GM18507 (cell line): ENCODE measurements around the gene ZNF385D.

Source experiments
- DNase-seq: peaks from one replicate; pipeline ENCODE4 v3.0.0; 2011; ENCODE audit warnings: low read depth; ENCODE audit not compliant: insufficient read length; ENCODE audit errors: extremely low spot score
- FAIRE-seq: peaks from 2 replicates; lab custom pipeline; 2011; peaks lifted over from hg19 to GRCh38; lab: Jason Lieb, UNC

The ZNF385D gene

DNA sequence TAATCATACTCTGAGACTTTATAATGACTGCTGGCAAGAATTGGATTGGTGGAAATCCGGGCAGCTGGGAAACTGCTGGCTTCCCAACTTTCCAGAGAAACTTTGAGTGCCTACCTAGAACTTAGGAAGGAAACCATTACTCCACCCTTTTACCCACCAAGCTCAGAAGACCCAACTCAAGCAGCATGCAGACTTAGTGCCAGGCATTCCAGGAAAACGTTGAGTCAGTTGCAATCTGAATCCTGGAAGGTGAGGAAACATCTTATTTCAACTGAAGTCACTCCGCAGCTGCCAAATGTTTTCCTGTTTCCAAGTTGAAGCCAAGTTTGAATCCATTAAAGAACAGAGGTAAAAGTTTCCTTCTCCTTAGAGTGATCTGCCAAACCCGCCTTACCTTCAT lies 126.5 kb downstream of the ZNF385D start:
- FAIRE-seq (no peak), DNase-seq (no peak)

- FAIRE-seq: no peak
- DNase-seq: no peak
Observed at GRCh38 chr3:21621181-21621651, 129.8 kb downstream of the ZNF385D start.

- DNase-seq (no peak), FAIRE-seq (no peak)
Observed at GRCh38 chr3:21620511-21621155, 130.4 kb downstream of the ZNF385D start.

- FAIRE-seq (no peak), DNase-seq (no peak)
Observed at GRCh38 chr3:21618695-21619094, 132.3 kb downstream of the ZNF385D start.

DNA sequence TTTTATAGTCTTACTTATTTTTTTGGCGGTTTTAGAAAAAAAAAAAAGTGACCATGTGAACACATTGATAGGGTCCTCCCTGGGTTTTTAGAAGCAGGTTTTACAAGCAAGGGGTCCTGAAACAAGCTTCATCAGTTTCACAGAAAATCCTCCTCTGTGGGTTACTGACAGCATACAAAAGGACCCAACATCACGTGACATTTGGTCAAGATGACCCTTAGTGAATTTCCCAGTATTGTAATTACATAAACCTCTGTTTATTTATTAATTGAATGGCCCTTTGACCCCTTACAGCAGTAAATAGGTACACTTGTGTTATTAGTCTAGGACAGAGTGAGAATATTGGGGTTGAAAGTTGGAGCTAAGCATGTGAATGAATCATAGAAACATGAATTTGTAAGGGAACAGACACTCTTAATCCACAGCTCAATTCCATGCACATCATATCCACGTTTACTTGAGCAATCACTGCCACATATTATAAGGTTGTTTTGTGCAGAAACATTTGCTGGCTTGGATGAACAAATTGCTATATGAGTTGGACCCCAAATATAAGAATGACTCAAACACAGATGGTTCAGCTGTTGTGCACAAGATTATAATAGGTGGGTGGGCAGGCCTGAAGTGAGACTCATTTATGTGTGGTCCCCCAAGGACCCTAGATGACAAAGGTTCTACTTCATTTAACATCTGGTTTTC lies 137.5 kb downstream of the ZNF385D start:
- FAIRE-seq (no peak), DNase-seq (no peak)

GRCh38 chr3:21601178-21601577 lies 149.8 kb downstream of the ZNF385D start:
- no peak for DNase-seq
- FAIRE-seq: no peak

DNA sequence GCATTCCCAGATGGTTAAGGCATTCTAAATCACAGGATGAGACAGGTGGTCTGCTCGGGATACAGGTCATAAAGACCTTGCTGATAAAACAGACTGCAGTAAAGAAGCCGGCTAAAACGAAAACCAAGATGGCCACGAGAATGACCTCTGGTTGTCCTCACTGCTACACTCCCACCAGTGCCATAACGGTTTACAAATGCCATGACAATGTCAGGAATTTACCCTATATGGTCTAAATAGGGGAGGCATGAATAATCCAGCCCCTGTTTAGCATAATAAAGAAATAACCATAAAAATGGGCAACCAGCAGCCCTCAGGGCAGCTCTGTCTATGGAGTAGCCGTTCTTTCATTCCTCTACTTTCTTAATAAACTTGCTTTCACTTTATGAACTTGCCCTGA lies 151.1 kb downstream of the ZNF385D start:
- DNase-seq (no peak), FAIRE-seq (no peak)

DNA sequence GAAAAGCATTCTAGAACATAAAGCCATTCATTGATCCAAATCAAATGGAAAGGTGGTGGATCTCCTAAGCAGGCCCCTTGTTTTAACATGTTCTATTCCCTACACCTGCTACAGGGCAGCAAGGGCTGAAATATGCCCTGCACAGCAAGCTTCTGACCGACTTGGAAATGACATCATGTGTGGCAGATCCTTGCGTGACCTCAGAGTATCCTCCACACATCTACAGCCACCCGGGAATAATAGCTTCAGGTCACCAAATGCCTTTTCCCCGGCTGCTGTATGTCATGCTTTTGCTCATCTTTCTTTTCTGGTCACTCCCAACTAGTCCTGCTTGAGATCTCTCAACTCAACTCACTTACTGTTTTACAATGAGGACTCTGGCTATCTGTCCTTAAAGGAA lies 158.2 kb downstream of the ZNF385D start:
- DNase-seq: no peak
- FAIRE-seq: no peak

- DNase-seq (no peak), FAIRE-seq (no peak)
Observed at GRCh38 chr3:21587894-21588293, 163.1 kb downstream of the ZNF385D start.

DNA sequence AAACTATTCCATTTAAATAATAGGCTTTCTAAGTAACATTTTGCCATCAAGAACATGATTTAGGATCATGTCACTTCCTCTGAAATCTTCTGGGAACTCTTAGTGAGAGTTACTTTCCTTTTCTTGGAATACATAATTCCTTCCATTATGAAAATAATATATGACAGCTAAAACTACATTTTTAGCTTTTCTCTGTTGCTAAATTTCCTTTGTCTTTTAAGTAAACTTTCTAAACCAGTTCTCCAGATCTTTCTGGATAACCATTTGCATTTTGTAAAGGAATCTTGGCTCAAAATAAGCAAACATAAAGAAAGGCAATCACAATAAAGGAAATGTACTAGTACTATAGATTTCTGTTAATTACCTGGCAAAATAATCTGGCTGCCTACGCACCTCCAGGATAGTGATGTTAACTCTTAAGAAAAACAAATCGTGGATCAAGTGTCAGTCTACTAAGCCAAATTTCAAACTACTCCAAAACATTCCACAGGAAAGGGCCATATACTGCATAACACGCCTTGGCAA lies 165.7 kb downstream of the ZNF385D start:
- FAIRE-seq (no peak), DNase-seq (no peak)

DNA sequence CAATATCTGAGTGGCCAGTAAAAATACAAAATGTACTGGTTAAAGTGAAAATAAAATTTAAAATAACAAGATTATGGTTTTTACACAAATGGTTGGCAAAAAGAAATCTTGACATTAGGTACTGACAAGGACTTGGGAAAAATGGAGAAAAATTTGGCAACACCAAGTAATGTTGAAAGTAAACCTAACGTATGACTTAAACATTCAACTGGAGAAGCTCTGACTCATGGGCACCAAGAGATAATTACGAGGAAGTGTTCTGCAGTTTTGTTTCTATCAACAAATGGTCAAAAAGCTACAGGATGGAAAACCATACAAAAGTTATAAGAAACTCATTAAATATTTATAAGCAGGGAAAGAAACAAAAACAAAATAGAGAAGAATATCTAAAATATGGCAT lies 177.7 kb downstream of the ZNF385D start:
- DNase-seq (no peak), FAIRE-seq (no peak)

DNA sequence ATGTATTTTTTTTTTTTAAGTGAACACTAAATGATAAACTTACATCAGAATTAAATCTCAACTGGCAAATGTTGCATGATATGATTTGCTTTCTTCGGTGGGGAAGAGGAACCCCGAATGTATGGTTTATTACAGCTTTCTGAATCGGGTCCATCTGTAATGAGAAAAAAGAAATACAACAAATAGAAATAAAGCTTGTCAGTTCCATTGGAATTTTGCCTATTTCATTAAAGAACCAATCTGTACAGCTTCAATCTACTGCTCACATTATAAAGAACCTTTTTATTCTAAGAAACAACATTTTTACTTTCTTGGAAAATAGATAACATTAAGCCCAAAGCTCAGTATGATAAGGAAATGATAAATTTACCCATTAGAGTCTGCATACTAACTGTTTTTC lies 186.5 kb downstream of the ZNF385D start:
- no peak for FAIRE-seq
- no peak for DNase-seq

DNA sequence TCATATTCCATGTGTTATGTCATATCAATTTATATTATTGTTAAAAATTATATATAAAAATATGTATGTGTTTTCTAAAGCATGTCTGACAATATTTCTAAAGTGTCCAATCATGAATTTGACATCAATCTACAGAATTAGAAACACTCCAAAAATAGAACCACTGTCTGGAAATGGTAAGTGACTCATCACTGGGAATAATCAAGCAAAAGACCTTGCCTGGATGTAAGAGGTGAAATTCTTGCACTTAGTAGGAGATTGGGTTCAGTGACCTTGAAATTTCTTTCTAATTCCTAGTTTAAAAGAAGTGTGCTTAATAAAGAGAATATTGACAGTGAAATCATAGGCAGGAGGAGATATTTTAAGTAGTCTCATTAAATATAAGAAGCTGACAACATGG lies 188.8 kb downstream of the ZNF385D start:
- DNase-seq: no peak
- no peak for FAIRE-seq

- DNase-seq (no peak), FAIRE-seq (no peak)
Observed at GRCh38 chr3:21561472-21561871, 189.5 kb downstream of the ZNF385D start.

DNA sequence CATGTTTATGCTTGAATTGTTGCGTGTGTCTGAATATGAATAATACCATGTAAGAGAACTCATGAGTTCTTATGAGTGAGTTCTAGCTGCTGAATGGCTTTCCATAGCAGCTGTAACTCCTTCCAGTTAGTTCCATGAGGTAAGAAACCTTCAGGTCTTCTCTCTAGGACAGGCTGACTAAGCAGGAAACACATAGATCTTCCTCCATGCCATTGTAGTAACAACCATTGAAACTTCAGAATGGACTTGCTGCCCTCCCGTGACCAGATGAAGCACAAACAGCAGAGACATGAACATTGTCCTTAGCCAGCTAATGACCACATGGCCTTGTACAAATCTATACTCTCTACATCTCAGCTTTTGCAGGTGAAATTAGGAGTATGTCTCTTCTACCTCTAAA lies 200.0 kb downstream of the ZNF385D start:
- DNase-seq (no peak), FAIRE-seq (no peak)

- FAIRE-seq: no peak
- no peak for DNase-seq
Observed at GRCh38 chr3:21544076-21544462, 206.9 kb downstream of the ZNF385D start.

GRCh38 chr3:21543380-21544075 lies 207.5 kb downstream of the ZNF385D start:
- DNase-seq: no peak
- FAIRE-seq: no peak

- FAIRE-seq: no peak
- DNase-seq: no peak
Observed at GRCh38 chr3:21542656-21543379, 208.2 kb downstream of the ZNF385D start.

DNA sequence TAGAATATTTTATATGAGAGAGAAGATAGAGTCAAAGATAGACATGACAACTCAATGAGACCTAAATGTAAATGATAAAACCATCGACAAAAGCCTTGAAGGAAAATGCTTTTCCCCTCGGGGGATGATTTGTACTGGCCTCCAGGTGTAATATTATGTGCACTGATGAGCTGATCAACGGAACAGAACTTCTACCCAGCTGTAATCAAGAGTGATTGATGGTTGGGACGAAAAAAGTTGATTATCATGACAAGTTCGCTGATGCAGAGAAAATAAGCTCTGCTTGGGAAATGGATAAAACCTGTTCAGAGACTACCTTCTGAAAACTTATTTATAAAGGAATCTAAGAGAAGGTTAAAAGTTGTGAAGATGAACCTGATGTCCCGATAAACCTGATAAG lies 210.7 kb downstream of the ZNF385D start:
- FAIRE-seq (no peak), DNase-seq (no peak)

- DNase-seq (no peak), FAIRE-seq (no peak)
Observed at GRCh38 chr3:21534462-21534861, 216.5 kb downstream of the ZNF385D start.
